ENCODE results near the gene C5orf63.
"Not testable (repeated sequence)": the region's sequence is repeated elsewhere in the genome, so short reads cannot be mapped to it uniquely, and the experiment has no call there.

The C5orf63 gene

GRCh38 chr5:127072861-127073846 lies at the start of gene C5orf63:
C5orf63 (minus strand) TSS chr5:127073502; CDS start chr5:127058995, 14,507 bp downstream.
- DNase-seq = no peak

- no peak for DNase-seq
These were observed 39.1 kb upstream of the C5orf63 start for GRCh38 chr5:127112347-127112864.

DNA sequence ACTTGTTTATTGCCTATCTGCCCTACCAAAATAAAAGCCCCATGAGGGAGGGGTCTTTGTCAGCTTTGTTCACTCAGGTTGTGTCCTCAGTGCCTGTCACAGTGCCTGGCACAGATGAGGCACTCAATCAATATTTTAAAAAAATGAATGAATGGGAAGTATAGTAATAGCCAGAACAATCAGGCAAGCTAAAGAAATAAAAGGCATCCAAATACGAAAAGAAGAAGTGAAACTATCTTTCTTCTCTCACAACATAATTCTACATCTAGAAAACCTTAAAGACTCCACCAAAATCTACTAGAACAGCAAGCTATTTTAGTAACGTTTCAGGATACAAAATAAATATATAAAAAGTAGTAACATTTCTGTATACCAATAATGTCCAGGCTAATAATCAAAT lies 37.8 kb upstream of the C5orf63 start:
- DNase-seq = no peak

GRCh38 chr5:127108624-127109260 lies 35.4 kb upstream of the C5orf63 start:
- DNase-seq = not testable (repeated sequence)

DNA sequence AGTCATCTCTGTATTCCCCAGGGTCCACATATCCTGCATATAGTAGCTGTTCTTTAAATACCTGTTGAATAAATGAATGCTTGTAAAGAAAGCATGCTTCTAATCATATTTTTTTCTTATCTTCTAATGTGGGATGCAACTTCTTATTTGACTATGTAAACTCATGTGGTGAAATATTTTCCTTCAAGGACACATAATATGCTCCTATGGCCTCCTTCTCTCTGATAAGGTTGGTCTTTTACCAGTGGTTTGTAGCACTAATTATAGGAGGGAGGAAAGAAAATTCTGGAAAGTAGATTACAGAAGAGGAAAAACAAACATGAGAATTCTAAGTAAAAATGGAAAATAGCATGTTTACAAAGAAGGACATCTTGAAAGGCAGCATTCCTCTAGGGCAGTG lies 28.6 kb upstream of the C5orf63 start:
- no peak for DNase-seq

GRCh38 chr5:127101533-127101932 lies 28.2 kb upstream of the C5orf63 start:
- DNase-seq = no peak

DNA sequence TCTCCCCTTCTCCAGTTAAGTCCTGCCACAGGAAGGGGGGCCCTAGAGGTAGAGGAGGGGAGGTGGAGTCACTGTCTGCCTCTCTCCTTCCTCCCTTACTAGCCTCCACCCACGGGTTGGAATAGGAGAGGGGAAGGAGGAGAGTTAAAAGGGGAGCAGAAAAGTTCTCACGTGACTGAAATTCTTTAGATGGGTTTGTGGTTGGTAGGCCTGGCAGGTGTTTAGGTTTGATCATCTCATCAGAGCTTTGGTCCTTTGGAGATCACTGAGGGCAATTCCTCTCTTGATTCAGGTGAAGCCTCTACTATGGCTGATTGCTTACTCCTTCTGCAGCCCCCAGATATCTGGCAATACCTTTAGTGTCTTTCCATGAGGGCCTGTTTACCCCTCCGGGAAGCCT lies 24.9 kb upstream of the C5orf63 start:
- DNase-seq = no peak

- DNase-seq = no peak
These were observed 24.0 kb upstream of the C5orf63 start for GRCh38 chr5:127097278-127097677.

- DNase-seq = no peak
These were observed 23.2 kb upstream of the C5orf63 start for GRCh38 chr5:127096328-127096993.

GRCh38 chr5:127094161-127094814 lies 21.0 kb upstream of the C5orf63 start:
- no peak for DNase-seq

- no peak for DNase-seq
These were observed 19.4 kb upstream of the C5orf63 start for GRCh38 chr5:127092690-127093089.

DNA sequence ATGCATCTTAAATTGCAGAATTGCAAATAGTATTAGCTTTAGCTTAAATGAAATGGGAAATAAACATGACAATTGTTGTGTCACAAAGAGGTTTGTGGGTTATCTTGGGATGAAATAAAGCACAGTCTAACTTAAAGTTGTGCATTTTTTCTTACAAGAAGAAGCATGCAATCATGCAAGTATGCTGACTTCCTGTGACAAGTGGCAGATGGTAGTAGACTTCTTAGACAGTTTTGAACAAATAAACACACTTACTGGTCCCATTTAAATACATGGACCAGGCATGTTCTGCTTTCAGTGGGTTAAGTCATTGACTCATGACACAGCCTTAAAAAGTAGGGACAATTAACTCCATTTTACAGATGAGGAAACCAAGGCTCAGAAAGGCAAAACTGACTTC lies 15.9 kb upstream of the C5orf63 start:
- DNase-seq = no peak

- peak; percentile 7 for DNase-seq
These were observed 14.9 kb upstream of the C5orf63 start for GRCh38 chr5:127088251-127088650.

- DNase-seq = no peak
These were observed 13.3 kb upstream of the C5orf63 start for GRCh38 chr5:127086589-127086988.

DNA sequence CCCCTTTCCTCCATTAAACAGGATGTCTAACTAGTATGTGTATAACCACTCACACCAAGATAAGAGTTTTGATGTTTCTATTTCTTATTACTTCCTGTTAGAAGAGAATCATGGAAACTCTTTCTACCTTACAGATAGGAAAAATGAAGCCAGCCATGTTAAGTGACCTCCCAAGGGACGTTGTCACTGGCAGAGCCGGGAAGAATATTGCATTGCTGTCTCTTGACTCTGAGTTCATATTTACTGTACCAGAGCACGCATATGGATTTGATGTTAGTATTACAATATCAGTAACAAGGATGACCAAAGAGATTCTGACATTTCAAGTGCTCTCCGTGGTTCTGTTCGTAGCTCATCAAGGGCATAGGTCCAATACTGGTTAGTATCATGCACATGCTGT lies 12.5 kb upstream of the C5orf63 start:
- no peak for DNase-seq

- no peak for DNase-seq
These were observed 12.1 kb upstream of the C5orf63 start for GRCh38 chr5:127085371-127085770.

DNA sequence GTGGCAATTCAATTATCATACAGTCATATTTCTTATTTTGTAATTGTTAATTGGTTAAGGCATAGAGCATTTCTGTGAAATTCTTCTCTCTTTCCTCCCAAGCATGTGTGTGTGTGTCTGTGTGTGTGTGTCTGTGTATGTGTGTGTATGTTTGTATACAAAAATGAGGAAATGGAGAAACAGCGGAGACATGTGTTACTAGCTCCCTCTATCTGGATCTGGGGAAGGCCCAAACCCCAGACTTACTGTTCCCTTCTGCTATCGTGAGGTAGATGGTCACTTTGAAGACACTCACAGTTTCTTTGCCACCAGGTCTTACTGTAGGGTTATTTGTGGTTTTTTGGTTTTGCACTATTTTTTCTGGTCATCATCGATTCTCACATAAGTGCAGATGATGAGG lies 11.4 kb upstream of the C5orf63 start:
- DNase-seq = no peak

DNA sequence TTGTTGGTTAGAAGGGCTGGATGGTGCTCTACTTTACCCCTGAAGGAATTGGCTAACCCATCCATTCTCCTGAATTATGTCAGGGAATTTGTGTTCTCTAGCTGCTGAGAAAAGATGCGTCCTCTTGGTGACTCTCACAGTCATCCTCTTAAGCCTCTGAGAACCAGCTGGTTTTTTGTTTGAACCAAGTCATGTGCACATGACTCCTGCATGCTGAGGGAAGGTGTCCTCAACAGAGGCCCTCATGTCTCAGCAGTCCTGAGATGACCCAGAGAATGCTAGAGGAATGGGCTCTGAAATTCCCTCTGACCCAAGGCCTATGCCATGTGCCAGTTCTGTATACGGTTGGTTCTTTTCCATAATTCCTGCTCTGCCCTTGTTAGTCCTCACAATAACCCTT lies 10.4 kb upstream of the C5orf63 start:
- DNase-seq = no peak

GRCh38 chr5:127079994-127080491 lies 6.7 kb upstream of the C5orf63 start:
- no peak for DNase-seq

DNA sequence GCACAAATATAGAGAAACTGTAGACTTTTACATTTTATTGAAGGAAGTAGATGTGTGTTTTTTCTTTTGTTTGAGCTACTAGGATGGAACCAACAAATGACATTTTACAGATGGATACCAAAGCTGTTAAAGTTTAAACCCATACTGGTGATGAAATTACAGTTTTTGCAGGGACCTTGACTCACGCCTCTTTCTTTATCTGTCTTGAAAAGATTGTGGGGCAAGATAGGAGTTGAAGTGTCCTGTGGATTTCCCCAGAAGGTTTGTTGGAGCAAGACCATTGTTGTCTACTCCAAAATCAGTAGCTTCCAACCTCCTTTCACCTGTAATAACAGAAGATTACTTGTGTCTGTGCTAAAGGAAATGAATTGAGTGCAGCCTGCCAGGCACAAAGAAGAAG lies 4.1 kb upstream of the C5orf63 start:
- no peak for DNase-seq

DNA sequence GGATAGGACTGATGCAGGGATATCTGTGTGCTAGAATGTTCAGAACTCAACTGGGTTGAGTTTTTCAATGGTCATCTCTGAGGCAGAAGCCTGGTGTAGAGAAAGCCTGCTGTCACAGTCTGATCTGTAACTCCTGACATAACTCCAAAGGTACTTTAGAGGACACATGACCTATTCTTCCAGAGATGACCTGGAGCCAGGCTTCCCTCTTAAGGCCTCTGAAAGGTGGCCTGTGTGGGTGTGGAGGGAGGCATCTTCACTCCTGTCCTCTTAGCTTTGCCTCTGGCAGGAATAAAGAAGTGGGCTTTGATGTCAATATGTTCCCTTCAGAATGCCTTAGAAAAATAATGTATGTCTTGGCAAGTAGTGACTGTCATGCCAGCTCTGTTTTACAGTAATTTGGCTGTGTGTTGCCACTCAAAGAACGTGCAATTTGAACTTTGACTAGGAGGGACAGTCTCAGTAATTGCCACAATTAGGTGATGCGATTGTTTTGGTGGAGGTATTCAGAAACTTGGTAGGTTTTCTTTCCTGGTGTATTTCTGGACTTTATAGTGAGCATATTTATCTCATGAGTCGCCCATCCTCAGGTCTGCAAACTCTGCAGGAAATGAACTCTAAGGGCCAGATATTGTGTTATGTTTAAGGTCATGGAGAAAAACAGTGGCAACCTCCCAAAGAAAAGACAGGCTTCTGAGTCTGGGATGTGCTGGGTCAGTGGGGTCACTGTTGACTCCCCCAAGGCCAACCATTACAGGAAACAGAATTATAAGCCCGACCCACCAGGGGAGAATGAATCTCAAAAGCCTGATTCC lies 3.2 kb upstream of the C5orf63 start:
- DNase-seq = no peak

GRCh38 chr5:127074466-127074865 lies 1.2 kb upstream of the C5orf63 start:
- no peak for DNase-seq
